GM23248 (cell line): ENCODE results near the gene PRR5L. TPM values are rescaled to one million over a fixed set of nuclear protein-coding genes. Genes with fewer than 3 reads are reported as not detected.
"Not testable (repeated sequence)": the region's sequence is repeated elsewhere in the genome, so short reads cannot be mapped to it uniquely, and the experiment has no call there.

Experiments used
- DNase-seq: peaks from one replicate; pipeline ENCODE4 v3.0.0-alpha.2; 2015
- H2AFZ ChIP-seq: fragments of 200-600 bp; sonication (generic); 2 replicates; pipeline ENCODE4 v1.6.1; 2016; ENCODE audit warnings: antibody characterized with exemption
- H3F3A ChIP-seq: fragments of 200-600 bp; sonication (generic); 2 replicates; pipeline ENCODE4 v1.6.1; 2016; ENCODE audit warnings: mild to moderate bottlenecking, antibody characterized with exemption, mixed run types; ENCODE audit not compliant: insufficient read depth
- H3K27ac ChIP-seq: fragments of 200-600 bp; sonication (generic); 2 replicates; pipeline ENCODE4 v1.5.1; 2016; ENCODE audit warnings: mild to moderate bottlenecking
- H3K27me3 ChIP-seq: fragments of 200-600 bp; sonication (generic); replicated peaks from 2 replicates; pipeline ENCODE4 v1.6.1; 2016; ENCODE audit warnings: mild to moderate bottlenecking; ENCODE audit not compliant: insufficient read depth
- H3K36me3 ChIP-seq: fragments of 200-600 bp; sonication (generic); 2 replicates; pipeline ENCODE4 v1.6.1; 2016; ENCODE audit warnings: low read depth, mild to moderate bottlenecking
- H3K4me1 ChIP-seq: fragments of 200-600 bp; sonication (generic); 2 replicates; pipeline ENCODE4 v1.6.1; 2016; ENCODE audit warnings: mild to moderate bottlenecking; ENCODE audit not compliant: insufficient read depth
- H3K4me2 ChIP-seq: fragments of 200-600 bp; sonication (generic); one replicate; pipeline ENCODE4 v1.6.1; 2016; ENCODE audit warnings: mild to moderate bottlenecking; ENCODE audit not compliant: unreplicated experiment
- H3K4me3 ChIP-seq: fragments of 200-600 bp; sonication (generic); 2 replicates; pipeline ENCODE4 v1.5.1; 2016; ENCODE audit warnings: mild to moderate bottlenecking
- H3K79me2 ChIP-seq: fragments of 200-600 bp; sonication (generic); 2 replicates; pipeline ENCODE4 v1.6.1; 2016; ENCODE audit warnings: mild to moderate bottlenecking; ENCODE audit not compliant: insufficient read depth
- H3K9ac ChIP-seq: fragments of 200-600 bp; sonication (generic); 2 replicates; pipeline ENCODE4 v1.6.1; 2016; ENCODE audit warnings: mild to moderate bottlenecking
- H3K9me2 ChIP-seq: fragments of 200-600 bp; sonication (generic); 2 replicates; pipeline ENCODE4 v1.6.1; 2016; ENCODE audit warnings: mixed run types, mild to moderate bottlenecking, moderate library complexity; ENCODE audit not compliant: insufficient read depth
- H3K9me3 ChIP-seq: fragments of 200-600 bp; sonication (generic); one replicate; pipeline ENCODE4 v1.6.1; 2017; ENCODE audit warnings: low read depth
- H4K20me1 ChIP-seq: fragments of 200-600 bp; sonication (generic); 2 replicates; pipeline ENCODE4 v1.6.0; 2016; ENCODE audit not compliant: insufficient read depth
- EZH2 ChIP-seq: fragments of 200-600 bp; sonication (generic); IDR thresholded peaks from 2 replicates; pipeline ENCODE4 v1.6.1; 2018; ENCODE audit warnings: antibody characterized with exemption, mild to moderate bottlenecking; ENCODE audit not compliant: insufficient read depth, poor library complexity, severe bottlenecking
- EZH2phosphoT487 ChIP-seq: fragments of 200-600 bp; sonication (generic); IDR thresholded peaks from 2 replicates; pipeline ENCODE4 v1.6.1; 2018; ENCODE audit warnings: antibody characterized with exemption, moderate library complexity, mild to moderate bottlenecking, low read depth; ENCODE audit not compliant: insufficient read depth
- WGBS, 2 experiments: methylation state at CpG; one replicate each; pipeline ENCODE4 v1.1.6; 2015 to 2017; ENCODE audit warnings: low lambda C conversion rate in 2 of 2, low coverage in 1 of 2; ENCODE audit errors: missing lambda C conversion rate in 2 of 2; 5-methylcytosine and 5-hydroxymethylcytosine counted together
- in situ Hi-C: fragments of 300-500 bp; cut with MboI; formaldehyde crosslinking; loops from 2 replicates; pipeline ENCODE4 v1.15.0; 2020
- polyA plus RNA-seq: library from polyadenylated mRNA; unstranded; fragments of >200 nt; fragmentation: Nextera tagmentation; extraction: Ambion mirVana; gene quantifications from 2 replicates; pipeline ENCODE4 v1.2.1, GENCODE V29; 2016
- total RNA-seq: library from RNA; depleted of rRNA; stranded (reverse); fragments of >200 nt; shearing (Covaris generic); gene quantifications from 2 replicates; pipeline ENCODE4 v1.2.3, GENCODE V29; 2014

The PRR5L gene
- total and polyA plus RNA-seq, 2 experiments from 2014 or later, result 9.0 to 29.8 TPM

- H2AFZ ChIP-seq, result peak within 1 kb of the TSS; percentile 97
- in situ Hi-C loops, result no loop called here
- TF ChIP-seq EZH2 (no peak), EZH2phosphoT487 (no peak)
- no peaks in the 10 kb centered on the region for H3K9me2 ChIP-seq
- peaks cover 5% of the 10 kb centered on the region; the same call in 1 of the 2 replicates for H4K20me1 ChIP-seq
- no peaks in the 10 kb centered on the region for H3K9me3 ChIP-seq
- H3K4me3 ChIP-seq, result peak within 1 kb of the TSS; percentile 94
- peak within 1 kb of the TSS; percentile 100 for H3K4me2 ChIP-seq
- peaks cover 44% of the 10 kb centered on the region for H3K79me2 ChIP-seq
- peak within 1 kb of the TSS; percentile 78 for H3K27ac ChIP-seq
- peak; percentile 92 for DNase-seq
- H3K36me3 ChIP-seq, result no peaks in the 10 kb centered on the region
- peaks cover 12% of the 10 kb centered on the region for H3K4me1 ChIP-seq
- no peaks in the 10 kb centered on the region for H3K27me3 ChIP-seq
- 1 to 2% methylated on average over 60 to 74 of the region's 81 CpGs for WGBS, 2 experiments
- peaks cover 23% of the 10 kb centered on the region for H3F3A ChIP-seq
- peak within 1 kb of the TSS; percentile 86 for H3K9ac ChIP-seq
Measured at GRCh38 chr11:36509694-36510593, 213.9 kb downstream of the PRR5L start, which contains the start of gene TRAF6. Gene TRAF6 (minus strand): TSS chr11:36510272. CDS start chr11:36501515, 8,757 bp downstream.

GRCh38 chr11:36510594-36510942 lies 214.5 kb downstream of the PRR5L start:
- DNase-seq, result peak; percentile 70
- Histone ChIP-seq H3K4me3 (peak overlapping the region; percentile 94), H4K20me1 (peaks cover 5% of the 10 kb centered on the region; the same call in 1 of the 2 replicates), H2AFZ (peak overlapping the region; percentile 97), H3K4me1 (peaks cover 12% of the 10 kb centered on the region), H3K27ac (peak overlapping the region; percentile 78), H3F3A (peaks cover 23% of the 10 kb centered on the region), H3K9me2 (no peaks in the 10 kb centered on the region), H3K36me3 (no peaks in the 10 kb centered on the region), H3K9me3 (no peaks in the 10 kb centered on the region), H3K9ac (peak overlapping the region; percentile 86), H3K79me2 (peaks cover 37% of the 10 kb centered on the region), H3K4me2 (peak overlapping the region; percentile 100), H3K27me3 (no peaks in the 10 kb centered on the region)
- WGBS, 2 experiments, result 1 to 3% methylated on average over 8 of the region's 8 CpGs
- in situ Hi-C loops, result no loop called here
- no peak for TF ChIP-seq EZH2

- in situ Hi-C loops, H3K9me2 ChIP-seq, H3K36me3 ChIP-seq, H3K27me3 ChIP-seq, H3K9me3 ChIP-seq, DNase-seq, H4K20me1 ChIP-seq: not testable (repeated sequence)
- Histone ChIP-seq H3K4me1 (peaks cover 12% of the 10 kb centered on the region), H3K9ac (peak overlapping the region; percentile 86), H3K4me3 (peak overlapping the region; percentile 94), H2AFZ (peak overlapping the region; percentile 97), H3K4me2 (peak overlapping the region; percentile 100), H3F3A (peaks cover 23% of the 10 kb centered on the region), H3K27ac (peak overlapping the region; percentile 78; the same call in 1 of the 2 replicates), H3K79me2 (peaks cover 32% of the 10 kb centered on the region)
- 68 to 81% methylated on average over 2 of the region's 2 CpGs for WGBS, 2 experiments
Measured at GRCh38 chr11:36511062-36511461, 215.0 kb downstream of the PRR5L start.

GRCh38 chr11:36512016-36512415 lies 215.9 kb downstream of the PRR5L start:
- no peaks in the 10 kb centered on the region for H3K36me3 ChIP-seq
- no peak overlapping the region for H3K9ac ChIP-seq
- no peaks in the 10 kb centered on the region for H3K27me3 ChIP-seq
- WGBS, 2 experiments, result 43 to 45% methylated on average over 5 of the region's 5 CpGs
- H3K9me3 ChIP-seq, result no peaks in the 10 kb centered on the region
- peaks cover 12% of the 10 kb centered on the region for H3K4me1 ChIP-seq
- no peak overlapping the region for H3K4me3 ChIP-seq
- H2AFZ ChIP-seq, result peak overlapping the region; percentile 27
- no peak overlapping the region for H3K27ac ChIP-seq
- H3K9me2 ChIP-seq, result no peaks in the 10 kb centered on the region
- TF ChIP-seq EZH2, result no peak
- TF ChIP-seq EZH2phosphoT487, result no peak
- H4K20me1 ChIP-seq, result no peaks in the 10 kb centered on the region; the same call in 1 of the 2 replicates
- peak; percentile 14 for DNase-seq
- peaks cover 25% of the 10 kb centered on the region for H3K79me2 ChIP-seq
- H3K4me2 ChIP-seq, result no peak overlapping the region
- H3F3A ChIP-seq, result peaks cover 23% of the 10 kb centered on the region
- in situ Hi-C loops, result no loop called here
